HG02981 (cell line): ENCODE measurements around the gene SLIT2.

ENCODE experiments used
- ATAC-seq: cut with Tn5 transposase; IDR thresholded peaks from one replicate; pipeline ENCODE4 v1.9.1; 2021; ENCODE audit warnings: mild to moderate bottlenecking, moderate library complexity; ENCODE audit not compliant: unreplicated experiment

SLIT2 gene, protein sequence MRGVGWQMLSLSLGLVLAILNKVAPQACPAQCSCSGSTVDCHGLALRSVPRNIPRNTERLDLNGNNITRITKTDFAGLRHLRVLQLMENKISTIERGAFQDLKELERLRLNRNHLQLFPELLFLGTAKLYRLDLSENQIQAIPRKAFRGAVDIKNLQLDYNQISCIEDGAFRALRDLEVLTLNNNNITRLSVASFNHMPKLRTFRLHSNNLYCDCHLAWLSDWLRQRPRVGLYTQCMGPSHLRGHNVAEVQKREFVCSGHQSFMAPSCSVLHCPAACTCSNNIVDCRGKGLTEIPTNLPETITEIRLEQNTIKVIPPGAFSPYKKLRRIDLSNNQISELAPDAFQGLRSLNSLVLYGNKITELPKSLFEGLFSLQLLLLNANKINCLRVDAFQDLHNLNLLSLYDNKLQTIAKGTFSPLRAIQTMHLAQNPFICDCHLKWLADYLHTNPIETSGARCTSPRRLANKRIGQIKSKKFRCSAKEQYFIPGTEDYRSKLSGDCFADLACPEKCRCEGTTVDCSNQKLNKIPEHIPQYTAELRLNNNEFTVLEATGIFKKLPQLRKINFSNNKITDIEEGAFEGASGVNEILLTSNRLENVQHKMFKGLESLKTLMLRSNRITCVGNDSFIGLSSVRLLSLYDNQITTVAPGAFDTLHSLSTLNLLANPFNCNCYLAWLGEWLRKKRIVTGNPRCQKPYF (N-terminal part only)

DNA sequence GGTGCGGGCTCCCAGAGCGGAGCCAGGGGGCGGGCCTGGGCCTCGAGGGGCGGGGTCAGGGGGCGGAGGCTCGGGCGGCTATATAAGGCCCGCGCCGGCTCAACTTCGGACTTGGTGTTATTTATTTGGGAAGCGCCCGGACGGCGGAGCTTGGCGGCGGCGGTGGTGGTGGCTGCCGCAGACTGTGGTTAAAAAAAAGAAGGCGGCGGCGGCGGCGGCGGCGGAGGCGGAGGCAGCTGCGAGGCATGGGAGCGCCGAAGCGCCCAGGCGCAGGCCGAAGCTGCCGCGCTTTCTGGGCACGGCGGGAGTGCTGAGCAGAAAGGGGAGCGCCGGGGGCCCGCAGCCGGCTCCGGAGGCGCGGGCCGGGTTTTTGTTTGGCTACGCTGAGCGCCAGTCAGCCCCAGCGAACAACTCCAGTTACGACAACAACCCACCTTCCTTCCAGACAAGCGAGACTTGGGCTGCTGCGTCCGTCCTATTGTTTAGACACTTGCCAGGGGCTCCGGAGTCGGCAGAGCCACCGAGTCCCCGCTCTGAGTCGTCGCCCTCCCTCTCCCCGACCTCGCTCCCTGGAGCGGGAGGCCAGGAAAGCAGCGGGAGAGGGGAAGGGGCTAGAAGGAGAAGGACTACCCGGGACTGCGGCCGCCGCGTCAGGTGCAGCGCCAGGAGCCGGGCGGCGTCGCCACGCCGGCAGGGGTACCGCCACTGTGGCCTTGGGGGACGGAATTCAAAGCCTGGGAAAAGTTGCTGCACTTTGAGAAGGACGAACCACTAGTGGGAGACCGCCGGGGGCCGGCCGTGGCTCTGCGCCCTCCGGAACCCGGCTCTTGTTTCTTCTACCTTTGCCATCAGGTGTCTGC, at the start of gene SLIT2:
Gene SLIT2, plus strand, starts transcription at position 110 of the 860 bp plus-strand sequence. CDS start 1,911 bp downstream, outside the sequence.
- ATAC-seq: peak; percentile 58

DNA sequence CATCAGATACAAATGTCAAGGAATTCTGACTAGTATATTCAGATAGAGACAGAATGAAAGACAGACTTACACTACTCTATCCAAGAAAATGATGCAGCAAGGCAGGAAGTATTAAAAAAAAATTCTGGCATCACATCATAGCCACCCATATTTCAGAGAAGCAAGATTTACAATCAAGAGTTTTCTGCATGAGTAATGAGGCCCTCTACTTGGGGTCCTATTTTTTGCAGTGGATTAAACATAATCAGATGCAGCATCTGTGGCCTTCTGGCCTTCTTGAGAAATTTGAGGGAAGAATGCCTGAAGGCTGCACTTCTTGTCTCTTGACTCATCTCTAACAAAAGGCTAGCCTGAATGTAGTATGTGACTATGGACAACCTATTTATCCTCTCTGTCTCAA, 48.2 kb upstream of the SLIT2 start:
- ATAC-seq: no peak

DNA sequence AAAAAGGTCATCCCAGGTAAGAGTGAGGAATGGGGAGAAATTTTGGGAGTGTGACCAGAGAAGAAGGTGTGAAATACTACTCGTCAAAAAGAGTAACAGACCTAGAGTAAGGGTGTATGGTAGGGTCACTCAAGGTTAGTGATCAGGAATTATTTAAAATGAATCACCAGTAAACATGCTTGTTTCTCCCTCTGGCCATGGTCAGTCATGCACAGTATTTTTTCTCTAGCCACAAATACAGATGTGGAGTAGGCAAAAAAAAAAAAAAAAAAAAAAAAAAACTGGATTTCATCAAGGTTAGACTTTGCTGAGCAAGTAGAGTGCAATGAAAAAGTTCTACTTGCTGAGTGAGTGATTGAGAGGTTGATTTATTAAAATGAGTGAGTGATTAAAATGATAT, 34.2 kb upstream of the SLIT2 start:
- no peak for ATAC-seq

DNA sequence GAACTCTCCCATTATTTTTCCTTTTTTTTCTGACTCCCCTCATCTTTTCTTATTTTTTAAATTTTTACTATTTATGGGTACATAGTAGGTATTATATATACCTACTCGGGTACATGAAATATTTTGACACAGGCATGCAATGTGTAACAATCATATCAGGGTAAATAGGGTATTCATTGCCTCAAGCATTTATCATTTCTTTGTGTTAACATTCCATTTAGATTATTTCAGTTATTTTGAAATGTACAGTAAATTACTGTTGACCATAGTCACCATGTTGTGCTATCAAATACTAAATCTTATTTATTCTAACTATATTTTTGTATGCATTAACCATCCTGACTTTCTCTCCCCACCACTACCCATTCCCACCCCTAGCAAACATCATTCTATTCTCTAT, 33.8 kb upstream of the SLIT2 start:
- no peak for ATAC-seq

DNA sequence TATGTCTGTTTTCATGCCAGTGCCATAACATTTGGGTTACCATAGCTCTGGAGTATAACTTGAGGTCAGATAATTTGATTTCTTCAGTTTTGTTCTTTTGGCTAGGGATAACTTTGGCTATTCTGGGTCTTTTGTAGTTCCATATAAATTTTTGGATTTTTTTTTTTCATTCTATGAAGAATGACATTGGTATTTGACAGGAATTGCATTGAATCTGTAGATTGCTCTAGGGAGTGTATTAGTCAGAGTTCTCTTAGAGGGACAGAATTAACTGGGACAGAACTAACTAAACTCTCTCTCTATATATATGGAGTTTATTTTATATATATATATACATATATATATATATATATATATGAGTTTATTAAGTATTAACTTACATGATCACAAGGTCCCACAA, 32.2 kb upstream of the SLIT2 start:
- no peak for ATAC-seq

DNA sequence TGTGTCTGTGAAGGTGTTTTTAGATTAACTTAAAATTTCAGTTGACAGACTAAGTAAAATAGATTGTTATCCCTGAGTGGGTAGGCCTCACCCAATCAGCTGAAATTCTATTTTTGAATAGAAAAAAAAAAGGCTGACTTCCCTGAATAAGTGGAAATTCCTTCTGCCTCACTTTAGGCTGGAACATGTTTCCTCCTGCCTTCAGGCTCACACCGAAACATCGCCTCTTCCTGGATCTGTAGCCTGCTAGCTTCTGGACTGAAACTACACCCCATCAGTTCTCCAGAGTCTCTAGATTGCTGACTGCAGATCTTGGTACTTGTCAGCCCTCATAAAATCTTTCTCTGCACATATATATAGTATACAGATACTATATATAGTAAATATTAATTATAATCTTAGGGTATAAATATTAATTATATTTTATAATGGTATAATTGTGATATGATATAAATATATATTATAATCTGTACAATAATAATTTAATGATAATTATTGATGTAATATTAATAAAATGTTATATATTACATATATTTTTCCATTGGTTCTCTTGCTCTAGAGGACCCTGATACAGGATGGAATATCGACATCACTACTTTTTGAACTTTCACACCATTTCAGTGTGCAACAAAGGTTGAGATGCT, 13.7 kb upstream of the SLIT2 start:
- ATAC-seq: no peak

DNA sequence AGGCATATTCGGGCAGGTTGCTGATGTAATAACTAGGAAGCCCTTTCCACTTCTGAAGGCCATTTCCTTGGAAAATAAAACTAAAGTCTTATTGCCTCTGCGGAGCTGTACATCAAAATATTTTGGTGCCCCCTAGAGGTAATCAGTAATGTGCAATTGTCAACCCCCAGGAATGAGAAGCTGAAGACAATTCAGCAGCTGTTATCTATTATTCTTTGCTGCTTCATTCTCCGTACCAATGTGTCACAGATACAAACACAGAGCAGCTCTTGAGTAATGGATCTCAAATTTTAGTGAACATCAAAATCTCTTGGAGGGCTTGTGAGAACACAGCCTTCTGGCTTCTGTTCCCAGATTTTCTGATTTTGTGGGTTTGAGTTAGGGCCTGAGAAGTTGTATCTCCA, 3.5 kb upstream of the SLIT2 start:
- no peak for ATAC-seq

DNA sequence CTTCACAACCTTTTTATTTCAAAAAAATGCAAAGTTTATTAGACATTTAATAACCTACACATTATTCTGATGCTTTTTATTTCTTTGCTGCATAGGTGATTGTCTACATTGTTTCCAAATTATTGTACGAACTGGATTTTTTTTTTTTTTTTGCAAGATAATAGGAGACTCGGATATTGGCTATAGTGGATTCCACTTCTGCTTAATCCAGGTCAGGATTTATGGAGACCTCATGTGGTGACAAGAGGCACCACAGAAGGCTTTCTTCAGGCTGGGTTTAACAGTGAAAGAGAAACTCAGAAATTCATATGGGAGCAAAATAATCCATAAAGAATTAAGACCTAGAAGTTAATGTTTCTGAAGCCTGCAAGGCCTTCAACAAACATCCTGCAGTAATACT, 2.4 kb upstream of the SLIT2 start:
- ATAC-seq: no peak

DNA sequence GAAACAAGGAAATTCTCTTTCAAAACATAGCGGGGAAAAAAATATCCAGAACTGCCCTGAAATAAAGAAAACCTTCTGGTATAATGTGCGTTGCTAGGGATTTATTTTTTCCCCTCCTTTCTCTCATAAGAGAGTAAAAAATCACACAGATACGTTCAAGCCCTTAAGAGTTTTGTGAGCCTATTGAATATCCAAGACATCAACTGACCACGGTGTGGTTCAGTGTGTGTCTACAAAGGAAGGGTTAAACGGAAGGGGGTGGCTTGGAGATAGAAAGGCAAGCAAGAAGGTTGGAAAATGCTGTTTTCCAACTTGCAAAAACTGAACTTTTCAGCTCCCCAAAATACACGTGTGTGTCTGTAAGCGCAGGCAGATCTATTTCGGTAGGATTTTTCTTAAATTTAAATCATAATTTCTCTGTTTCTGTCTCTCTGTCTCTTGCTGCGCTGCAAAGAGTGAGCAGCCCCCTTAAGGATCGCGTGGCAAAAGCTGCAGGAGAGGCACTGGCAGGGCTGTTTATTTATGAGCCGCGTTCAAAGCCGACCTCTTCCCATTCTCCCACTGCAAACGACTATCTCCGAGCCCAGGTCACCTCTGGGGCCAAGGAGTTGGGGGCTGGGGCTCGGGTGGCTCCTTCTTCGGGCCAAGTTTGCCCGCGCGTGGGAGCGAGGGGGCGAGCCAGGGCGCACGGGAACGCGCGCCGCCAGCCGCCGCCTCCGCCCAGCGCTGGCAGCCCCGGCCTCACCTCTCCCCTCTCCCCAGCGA, 492 bp upstream of the SLIT2 start:
- ATAC-seq: no peak

DNA sequence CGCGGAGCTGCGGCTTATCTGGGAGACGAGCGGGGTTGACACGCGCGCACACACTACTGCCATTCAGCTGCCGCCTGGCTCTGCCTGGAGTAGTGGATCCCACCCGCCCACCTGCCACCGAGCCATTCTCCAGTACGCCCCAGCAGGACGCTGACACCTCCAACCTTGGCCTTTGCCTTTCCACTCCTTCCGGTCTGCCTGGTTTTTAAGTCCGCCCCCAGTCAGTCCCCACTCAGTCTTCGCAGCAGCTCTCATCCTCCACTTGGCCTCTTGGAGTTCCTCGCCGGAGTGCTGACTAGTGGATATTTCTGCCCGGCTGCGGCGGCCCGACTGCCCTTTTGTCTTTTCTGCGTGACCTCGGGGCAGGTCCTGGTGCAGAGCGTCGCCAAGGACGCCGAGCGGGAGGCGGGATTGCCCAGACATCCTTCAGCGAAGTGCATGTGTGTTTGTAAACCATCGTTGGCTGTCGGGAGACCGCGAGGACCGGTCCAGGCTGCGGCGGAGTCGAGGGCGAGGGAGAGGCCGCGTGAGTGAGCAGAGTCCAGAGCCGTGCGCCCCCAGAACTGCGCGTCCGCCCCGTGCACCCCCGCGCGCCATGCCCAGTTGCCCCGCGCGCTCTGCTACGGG, 1.1 kb downstream of the SLIT2 start:
- no peak for ATAC-seq

DNA sequence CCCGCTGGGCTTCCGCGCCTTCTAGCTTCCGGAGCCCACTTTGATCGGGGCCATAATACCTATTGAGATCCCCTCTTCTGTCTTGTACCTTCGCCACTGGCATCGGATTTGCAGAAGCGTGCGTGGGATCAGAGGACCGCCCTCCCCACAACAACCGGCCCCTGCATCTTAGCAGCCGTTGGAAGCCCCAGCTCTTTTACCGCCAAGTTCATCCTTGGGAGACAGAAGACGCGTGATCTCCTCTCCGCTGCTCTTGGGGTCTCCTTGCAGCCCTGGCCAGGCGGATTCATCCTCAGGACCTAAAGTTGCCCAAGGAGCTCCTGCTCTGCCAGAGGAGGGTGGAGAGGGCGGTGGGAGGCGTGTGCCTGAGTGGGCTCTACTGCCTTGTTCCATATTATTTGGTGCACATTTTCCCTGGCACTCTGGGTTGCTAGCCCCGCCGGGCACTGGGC, 1.6 kb downstream of the SLIT2 start:
- no peak for ATAC-seq

DNA sequence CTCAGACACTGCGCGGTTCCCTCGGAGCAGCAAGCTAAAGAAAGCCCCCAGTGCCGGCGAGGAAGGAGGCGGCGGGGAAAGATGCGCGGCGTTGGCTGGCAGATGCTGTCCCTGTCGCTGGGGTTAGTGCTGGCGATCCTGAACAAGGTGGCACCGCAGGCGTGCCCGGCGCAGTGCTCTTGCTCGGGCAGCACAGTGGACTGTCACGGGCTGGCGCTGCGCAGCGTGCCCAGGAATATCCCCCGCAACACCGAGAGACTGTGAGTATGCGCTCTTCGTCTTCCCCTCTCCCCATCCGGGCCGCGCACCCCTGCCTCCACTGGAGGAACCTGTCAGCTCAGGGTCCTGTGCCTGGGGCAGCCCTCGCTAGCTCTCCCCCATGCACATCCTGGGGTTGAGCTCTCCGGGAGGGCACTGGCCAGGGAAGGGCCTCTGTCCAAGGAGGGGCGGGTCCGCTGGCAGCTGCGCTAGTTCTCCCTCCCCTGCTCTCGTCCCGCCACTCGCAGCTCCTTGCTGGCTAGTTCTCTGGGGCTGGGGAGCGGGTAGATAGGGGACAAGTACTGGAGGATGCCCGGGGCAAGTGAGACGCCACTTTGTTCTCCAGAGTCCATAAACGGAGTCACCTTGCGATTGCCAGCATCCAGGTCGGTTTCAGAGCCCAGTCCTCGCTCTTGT, 2.2 kb downstream of the SLIT2 start:
- ATAC-seq: no peak

DNA sequence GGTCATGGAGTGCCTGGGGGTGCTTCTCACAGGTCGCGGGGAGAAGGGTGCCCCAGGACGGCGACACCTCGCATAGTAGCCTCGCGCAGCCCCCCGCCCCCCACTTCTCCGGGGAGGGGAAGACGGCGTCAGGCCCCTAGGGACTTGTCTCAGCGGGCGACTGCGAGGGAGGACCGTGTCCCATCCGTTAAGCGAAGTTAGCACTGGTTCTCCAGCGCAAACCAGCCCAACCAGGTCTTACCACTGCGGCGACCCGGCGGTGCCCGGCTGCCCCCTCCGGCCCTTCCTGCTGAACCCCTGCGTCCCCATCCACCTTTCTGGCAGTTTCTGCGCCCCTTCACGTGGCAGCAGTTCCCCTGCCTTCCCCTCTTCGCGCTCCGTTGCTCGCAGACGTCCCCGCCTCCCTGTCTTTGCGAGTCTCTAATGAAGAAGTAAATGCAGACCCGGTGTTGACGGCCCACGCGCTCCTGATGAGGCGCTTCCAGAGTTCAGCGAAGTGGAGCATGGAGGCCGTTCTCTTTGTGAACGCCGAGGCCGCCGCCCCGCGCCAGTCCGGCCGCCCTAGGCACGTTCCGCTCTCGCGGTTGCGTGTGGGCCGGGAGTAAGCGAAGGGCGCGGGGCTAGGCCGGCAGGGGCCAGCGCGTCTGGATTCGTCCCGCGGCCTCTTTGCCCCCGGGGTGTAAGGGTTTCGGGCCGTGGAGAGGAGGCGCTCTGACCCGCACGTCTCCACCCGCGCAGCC, 3.0 kb downstream of the SLIT2 start:
- no peak for ATAC-seq

DNA sequence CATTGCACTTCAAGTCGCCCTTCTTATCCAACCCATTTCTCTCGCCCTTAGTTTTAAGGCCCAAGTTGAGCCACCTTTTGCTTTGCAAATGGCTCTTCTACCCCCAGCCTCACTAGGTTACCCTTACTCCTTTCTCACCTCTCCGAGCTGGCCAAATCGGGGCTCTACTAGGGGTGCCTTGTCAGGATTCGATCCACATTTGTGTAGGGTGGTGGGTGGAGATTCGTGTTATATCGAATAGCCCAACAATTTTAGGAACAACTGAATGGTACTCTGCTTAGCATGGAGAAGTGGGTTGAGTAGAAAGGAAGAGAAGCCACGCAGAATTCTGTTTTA, 3.5 kb downstream of the SLIT2 start:
- ATAC-seq: no peak

DNA sequence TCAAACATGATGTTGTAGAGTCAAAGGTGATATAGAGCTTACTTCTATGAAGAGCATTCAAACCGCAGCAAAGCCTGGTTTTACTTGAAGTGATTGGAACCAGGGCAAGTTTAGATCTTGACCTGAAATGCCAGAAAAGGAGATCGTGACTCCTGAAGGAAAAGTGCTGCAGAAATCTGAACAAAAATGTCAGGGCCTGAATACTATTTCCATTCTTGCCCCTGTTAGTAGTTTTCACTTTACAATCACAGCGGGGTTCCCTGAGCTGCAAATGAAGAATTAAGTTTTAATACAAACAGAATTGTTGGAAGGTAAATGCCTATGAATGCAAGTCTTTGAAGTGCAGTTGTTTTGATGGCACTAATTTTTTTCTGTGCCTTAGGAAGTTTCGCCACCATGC, 4.1 kb downstream of the SLIT2 start:
- ATAC-seq: no peak

DNA sequence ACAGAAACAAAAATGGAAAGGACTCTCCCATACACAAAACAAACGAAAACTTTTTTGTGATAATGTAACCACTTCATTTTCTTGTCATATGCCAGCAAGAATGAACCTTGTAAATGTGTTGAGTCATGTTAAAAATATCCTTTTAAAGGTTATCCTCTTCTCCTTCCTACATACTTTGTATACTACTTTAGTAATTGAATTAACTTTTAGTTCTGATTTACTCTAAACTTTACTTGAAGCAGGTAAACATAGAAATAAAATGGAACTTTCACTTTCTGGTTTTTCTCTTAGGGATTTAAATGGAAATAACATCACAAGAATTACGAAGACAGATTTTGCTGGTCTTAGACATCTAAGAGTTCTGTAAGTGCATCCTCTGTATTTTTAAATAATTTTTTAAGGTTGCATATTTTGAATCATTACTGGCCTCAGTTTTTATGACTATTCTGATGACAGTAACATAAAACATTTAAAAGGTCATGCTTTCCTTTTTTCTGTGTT, 4.7 kb downstream of the SLIT2 start:
- ATAC-seq: no peak

DNA sequence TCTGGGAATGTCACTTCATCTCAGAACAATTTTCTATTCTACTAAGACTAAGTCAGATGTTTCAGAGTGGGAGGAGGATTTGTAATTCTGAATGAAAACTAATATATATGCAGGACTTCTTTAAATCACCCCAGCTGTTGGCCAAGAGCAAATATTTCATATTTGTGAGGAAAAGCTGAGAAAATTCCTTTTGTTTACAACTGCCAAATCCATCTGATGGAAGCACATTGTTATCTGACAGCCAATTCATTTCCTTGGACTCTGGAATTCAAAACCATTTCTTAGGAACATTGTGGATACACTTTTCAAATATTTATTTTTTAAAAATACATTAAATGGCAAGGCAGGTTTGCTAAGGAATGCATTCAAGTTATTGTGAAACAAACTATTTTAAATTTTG, 8.0 kb downstream of the SLIT2 start:
- no peak for ATAC-seq

DNA sequence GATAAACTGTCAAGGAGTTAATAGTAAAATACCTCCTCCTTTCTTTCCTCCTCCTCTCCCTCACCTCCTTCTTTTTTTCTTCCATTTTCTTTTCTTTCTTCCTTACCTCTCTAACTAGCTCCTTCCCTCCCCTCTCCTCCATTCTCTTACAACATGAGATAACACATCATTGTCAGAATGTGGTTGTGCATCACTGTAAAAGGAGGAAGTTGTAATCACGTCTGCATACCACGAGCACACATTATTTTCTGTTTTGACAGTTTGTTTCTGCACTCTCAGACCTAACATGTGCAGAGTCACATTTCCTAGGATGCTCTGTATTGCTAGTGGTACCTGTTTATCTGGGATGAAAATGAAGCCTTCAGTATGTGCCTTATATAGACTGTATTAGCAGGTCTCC, 9.1 kb downstream of the SLIT2 start:
- ATAC-seq: no peak
